Osteoblast (primary cell): Measurements from ENCODE around the gene DEF6. TPM values are rescaled to one million over a fixed set of nuclear protein-coding genes. Genes with fewer than 3 reads are reported as not detected.
"Not testable (repeated sequence)": the region's sequence is repeated elsewhere in the genome, so short reads cannot be mapped to it uniquely, and the experiment has no call there.

Source experiments
- DNase-seq: peaks from one replicate; pipeline ENCODE4 v3.0.0; 2011; ENCODE audit warnings: low spot score, mixed read lengths; ENCODE audit not compliant: insufficient read length; ENCODE audit errors: missing footprints
- H2AFZ ChIP-seq: 2 replicates; pipeline ENCODE4 v1.6.0; 2011; ENCODE audit warnings: mild to moderate bottlenecking, low read length
- H3K27ac ChIP-seq: 2 replicates; pipeline ENCODE4 v1.5.1; 2011; ENCODE audit warnings: mild to moderate bottlenecking, low read depth, low read length, moderate library complexity
- H3K27me3 ChIP-seq: 2 replicates; pipeline ENCODE4 v1.6.0; 2012; ENCODE audit warnings: mild to moderate bottlenecking, control low read depth, inconsistent platforms, low read length, moderate library complexity; ENCODE audit not compliant: insufficient read depth
- H3K36me3 ChIP-seq: 2 replicates; pipeline ENCODE4 v1.5.1; 2011; ENCODE audit warnings: mild to moderate bottlenecking, low read length, control low read depth, moderate library complexity; ENCODE audit not compliant: insufficient read depth
- H3K4me1 ChIP-seq: 2 replicates; pipeline ENCODE4 v1.5.1; 2011; ENCODE audit warnings: mild to moderate bottlenecking, low read length, control low read depth, moderate library complexity; ENCODE audit not compliant: insufficient read depth
- H3K4me2 ChIP-seq: 2 replicates; pipeline ENCODE4 v1.6.0; 2011; ENCODE audit warnings: mild to moderate bottlenecking, low read length; ENCODE audit not compliant: insufficient read depth
- H3K4me3 ChIP-seq: fragments of 200-600 bp; sonication (generic); 3 replicates; pipeline ENCODE4 v1.5.1; 2012; ENCODE audit warnings: mild to moderate bottlenecking, low read length, inconsistent platforms; ENCODE audit not compliant: insufficient read depth
- H3K79me2 ChIP-seq: 2 replicates; pipeline ENCODE4 v1.6.0; 2012; ENCODE audit warnings: mild to moderate bottlenecking, low read length, control low read depth, inconsistent platforms; ENCODE audit not compliant: insufficient read depth
- H3K9me3 ChIP-seq: 2 replicates; pipeline ENCODE4 v1.5.1; 2011; ENCODE audit warnings: low read depth, low read length, control low read depth
- H4K20me1 ChIP-seq: 2 replicates; pipeline ENCODE4 v1.6.0; 2012; ENCODE audit warnings: mild to moderate bottlenecking, low read length, control low read depth; ENCODE audit not compliant: insufficient read depth
- total RNA-seq: library from RNA; depleted of rRNA; stranded (reverse); fragments of >200 nt; gene quantifications from 2 replicates; pipeline ENCODE4 v1.2.3, GENCODE V29; 2012
- TF ChIP-seq, protein P1 (sequence below): IDR thresholded peaks from 2 replicates; pipeline ENCODE4 v1.5.1; 2011; ENCODE audit warnings: mild to moderate bottlenecking, low read depth, low read length, moderate library complexity; ENCODE audit errors: extremely low read depth

DEF6 gene
- total RNA-seq, 1 donor = 0.72 TPM

DNA sequence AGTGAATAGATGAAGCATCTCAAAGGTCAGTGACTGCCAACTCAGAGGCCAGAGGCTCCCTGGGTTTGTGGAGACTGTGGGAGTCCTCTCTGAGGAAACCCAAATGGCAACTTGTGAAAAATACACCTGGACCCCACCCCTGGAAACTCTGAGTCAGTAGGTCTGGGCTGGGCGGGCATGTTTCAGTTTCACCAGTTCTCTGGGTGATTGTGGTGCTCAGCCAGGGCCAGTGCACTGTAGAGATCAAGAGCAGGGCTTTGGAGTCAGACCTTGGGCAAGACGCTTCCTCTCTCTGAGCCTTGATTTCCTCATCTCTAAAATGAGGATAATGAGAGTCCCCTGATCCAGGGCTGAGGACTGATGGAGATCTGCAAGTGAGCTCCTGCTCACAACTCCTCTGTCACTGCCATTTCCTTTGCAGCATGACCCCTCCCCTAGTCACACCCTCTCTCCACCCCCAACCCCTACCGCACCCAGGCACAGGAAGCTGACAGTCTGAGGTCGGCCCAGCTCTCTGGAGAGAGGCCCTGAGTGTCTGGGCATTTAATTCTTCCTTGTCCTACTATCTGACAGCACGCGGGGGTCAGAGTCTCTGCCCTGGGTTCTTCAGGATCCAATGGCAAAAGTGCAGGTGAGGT is 5.1 kb downstream of the DEF6 start:
- TF ChIP-seq, protein P1, sequence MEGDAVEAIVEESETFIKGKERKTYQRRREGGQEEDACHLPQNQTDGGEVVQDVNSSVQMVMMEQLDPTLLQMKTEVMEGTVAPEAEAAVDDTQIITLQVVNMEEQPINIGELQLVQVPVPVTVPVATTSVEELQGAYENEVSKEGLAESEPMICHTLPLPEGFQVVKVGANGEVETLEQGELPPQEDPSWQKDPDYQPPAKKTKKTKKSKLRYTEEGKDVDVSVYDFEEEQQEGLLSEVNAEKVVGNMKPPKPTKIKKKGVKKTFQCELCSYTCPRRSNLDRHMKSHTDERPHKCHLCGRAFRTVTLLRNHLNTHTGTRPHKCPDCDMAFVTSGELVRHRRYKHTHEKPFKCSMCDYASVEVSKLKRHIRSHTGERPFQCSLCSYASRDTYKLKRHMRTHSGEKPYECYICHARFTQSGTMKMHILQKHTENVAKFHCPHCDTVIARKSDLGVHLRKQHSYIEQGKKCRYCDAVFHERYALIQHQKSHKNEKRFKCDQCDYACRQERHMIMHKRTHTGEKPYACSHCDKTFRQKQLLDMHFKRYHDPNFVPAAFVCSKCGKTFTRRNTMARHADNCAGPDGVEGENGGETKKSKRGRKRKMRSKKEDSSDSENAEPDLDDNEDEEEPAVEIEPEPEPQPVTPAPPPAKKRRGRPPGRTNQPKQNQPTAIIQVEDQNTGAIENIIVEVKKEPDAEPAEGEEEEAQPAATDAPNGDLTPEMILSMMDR = no peak
- H3K27ac ChIP-seq = no peak overlapping the region
- no peaks in the 10 kb centered on the region for H4K20me1 ChIP-seq
- no peak overlapping the region for H3K4me2 ChIP-seq
- no peak overlapping the region for H3K4me3 ChIP-seq
- H3K9me3 ChIP-seq = no peaks in the 10 kb centered on the region
- H2AFZ ChIP-seq = no peak overlapping the region
- peak; percentile 84 for DNase-seq
- no peaks in the 10 kb centered on the region for H3K79me2 ChIP-seq
- H3K36me3 ChIP-seq = no peaks in the 10 kb centered on the region
- H3K4me1 ChIP-seq = no peaks in the 10 kb centered on the region
- H3K27me3 ChIP-seq = no peaks in the 10 kb centered on the region

- no peak overlapping the region for H3K4me2 ChIP-seq
- no peak overlapping the region for H3K27ac ChIP-seq
- no peaks in the 10 kb centered on the region for H3K9me3 ChIP-seq
- no peaks in the 10 kb centered on the region for H3K36me3 ChIP-seq
- no peaks in the 10 kb centered on the region for H3K4me1 ChIP-seq
- no peaks in the 10 kb centered on the region for H4K20me1 ChIP-seq
- H2AFZ ChIP-seq = no peak overlapping the region
- peak; percentile 60 for DNase-seq
- TF ChIP-seq, protein P1 = no peak
- H3K4me3 ChIP-seq = no peak overlapping the region
- H3K79me2 ChIP-seq = no peaks in the 10 kb centered on the region
- H3K27me3 ChIP-seq = peaks cover 2% of the 10 kb centered on the region
Measured at GRCh38 chr6:35304299-35304698, 6.7 kb downstream of the DEF6 start.

DNA sequence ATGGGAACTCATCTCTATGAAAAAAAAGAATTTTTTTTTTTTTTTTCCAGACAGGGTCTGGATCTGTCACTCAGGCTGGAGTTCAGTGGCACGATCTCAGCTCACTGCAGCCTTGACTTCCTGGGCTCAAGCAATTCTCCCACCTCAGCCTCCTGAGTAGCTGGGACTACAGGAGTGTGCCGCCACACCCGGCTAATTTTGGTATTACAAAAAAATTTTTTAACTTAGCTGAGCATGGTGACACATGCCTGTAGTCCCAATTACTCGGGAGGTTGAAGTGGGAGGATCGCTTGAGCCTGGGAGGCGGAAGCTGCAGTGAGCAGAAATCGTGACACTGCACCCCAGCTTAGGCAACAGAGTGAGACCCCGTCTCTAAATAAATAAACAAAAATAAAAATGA is 7.5 kb downstream of the DEF6 start:
- no peaks in the 10 kb centered on the region for H4K20me1 ChIP-seq
- H3K27me3 ChIP-seq = peaks cover 7% of the 10 kb centered on the region
- no peak overlapping the region for H2AFZ ChIP-seq
- no peak overlapping the region for H3K4me3 ChIP-seq
- no peaks in the 10 kb centered on the region for H3K36me3 ChIP-seq
- H3K4me1 ChIP-seq = no peaks in the 10 kb centered on the region
- H3K79me2 ChIP-seq = no peaks in the 10 kb centered on the region
- H3K9me3 ChIP-seq = no peaks in the 10 kb centered on the region
- no peak overlapping the region for H3K4me2 ChIP-seq
- TF ChIP-seq, protein P1 = no peak
- no peak for DNase-seq
- H3K27ac ChIP-seq = no peak overlapping the region

- not testable (repeated sequence) for H3K27ac ChIP-seq, H3K27me3 ChIP-seq, H3K4me1 ChIP-seq, H3K9me3 ChIP-seq, H3K4me3 ChIP-seq, H3K36me3 ChIP-seq, H4K20me1 ChIP-seq, DNase-seq, H3K79me2 ChIP-seq, H2AFZ ChIP-seq, H3K4me2 ChIP-seq
Measured at GRCh38 chr6:35307138-35307537, 9.5 kb downstream of the DEF6 start.

DNA sequence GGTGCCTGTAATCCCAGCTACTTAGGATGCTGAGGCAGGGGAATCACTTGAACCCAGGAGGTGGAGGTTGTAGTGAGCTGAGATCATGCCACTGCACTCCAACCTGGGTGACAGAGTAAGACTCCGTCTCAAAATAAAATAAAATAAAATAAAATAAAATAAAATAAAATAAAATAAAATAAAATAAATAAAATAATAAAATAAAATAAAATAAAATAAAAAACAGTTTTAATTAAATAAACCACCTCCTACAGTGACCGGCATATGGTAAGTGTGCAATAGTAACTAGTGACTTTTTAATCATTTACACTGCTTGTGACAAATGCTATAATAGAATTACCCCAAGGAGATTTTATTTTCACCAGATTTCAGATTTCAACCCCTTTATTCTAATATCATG is 10.9 kb downstream of the DEF6 start:
- H3K27me3 ChIP-seq, H3K27ac ChIP-seq, H3K36me3 ChIP-seq, DNase-seq, H3K79me2 ChIP-seq, H3K4me2 ChIP-seq, H3K9me3 ChIP-seq, H2AFZ ChIP-seq, H4K20me1 ChIP-seq, H3K4me1 ChIP-seq, H3K4me3 ChIP-seq: not testable (repeated sequence)
